GM19372 (cell line): ENCODE results near the gene CD46.
A peak's percentile ranks its signal among the peaks of the same experiment; 100 is the strongest.
"Not testable (repeated sequence)": the region's sequence is repeated elsewhere in the genome, so short reads cannot be mapped to it uniquely, and the experiment has no call there.

ENCODE experiments used
- ATAC-seq: cut with Tn5 transposase; IDR thresholded peaks from one replicate; pipeline ENCODE4 v1.9.1; 2021; ENCODE audit warnings: mild to moderate bottlenecking, low read depth, moderate library complexity; ENCODE audit not compliant: unreplicated experiment

CD46 gene

GRCh38 chr1:207750631-207751305 lies 1.1 kb upstream of the CD46 start:
- no peak for ATAC-seq

- peak; percentile 2 for ATAC-seq
Measured at GRCh38 chr1:207751463-207751789, 428 bp upstream of the CD46 start.

DNA sequence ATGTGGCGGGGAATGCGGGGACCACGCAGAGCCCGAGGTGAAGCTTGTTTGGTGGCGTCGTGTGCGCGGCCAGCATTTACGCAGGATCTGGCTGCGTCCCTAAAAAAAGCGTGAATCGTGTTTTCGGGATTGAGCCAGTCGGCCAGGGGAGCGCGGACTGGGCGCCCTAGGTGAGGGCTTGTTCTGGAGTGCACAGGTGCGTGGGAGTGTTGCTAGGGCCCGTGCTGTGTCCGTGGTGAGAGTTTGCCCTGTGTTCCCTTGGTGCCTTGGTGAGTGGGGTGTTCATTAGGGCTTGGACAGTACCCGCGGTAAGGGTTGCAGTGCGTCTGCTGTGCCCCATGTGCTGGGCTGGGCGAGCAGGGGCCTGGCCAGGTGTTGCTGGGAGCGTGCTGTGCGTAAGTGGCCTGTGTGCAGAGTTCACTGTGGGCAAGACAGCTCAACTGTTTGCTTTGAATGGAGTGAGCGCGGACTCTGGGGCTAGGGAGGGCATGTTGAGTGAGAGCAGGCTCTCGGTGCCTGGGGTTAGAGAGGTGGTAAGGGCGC lies 673 bp downstream of the CD46 start:
- peak; percentile 37 for ATAC-seq

DNA sequence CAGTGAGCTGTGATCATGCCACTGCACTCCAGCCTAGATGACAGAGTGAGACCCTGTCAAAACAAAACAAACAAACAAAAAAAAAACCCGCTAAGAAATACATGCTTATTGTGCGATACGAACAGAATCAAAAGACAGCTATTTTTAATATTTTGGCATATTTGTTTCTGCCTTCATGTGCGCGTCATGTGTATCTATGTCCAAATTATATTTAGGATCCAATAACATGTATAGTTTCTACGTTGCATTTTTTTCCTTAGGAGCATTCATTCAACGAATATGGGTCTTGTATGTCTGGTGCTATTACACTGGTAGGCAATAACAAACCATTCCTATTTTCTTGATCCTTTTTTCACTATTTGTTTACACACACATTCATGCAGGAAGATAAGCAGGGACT lies 1.8 kb downstream of the CD46 start:
- no peak for ATAC-seq

GRCh38 chr1:207754011-207754410 lies 2.2 kb downstream of the CD46 start:
- no peak for ATAC-seq

DNA sequence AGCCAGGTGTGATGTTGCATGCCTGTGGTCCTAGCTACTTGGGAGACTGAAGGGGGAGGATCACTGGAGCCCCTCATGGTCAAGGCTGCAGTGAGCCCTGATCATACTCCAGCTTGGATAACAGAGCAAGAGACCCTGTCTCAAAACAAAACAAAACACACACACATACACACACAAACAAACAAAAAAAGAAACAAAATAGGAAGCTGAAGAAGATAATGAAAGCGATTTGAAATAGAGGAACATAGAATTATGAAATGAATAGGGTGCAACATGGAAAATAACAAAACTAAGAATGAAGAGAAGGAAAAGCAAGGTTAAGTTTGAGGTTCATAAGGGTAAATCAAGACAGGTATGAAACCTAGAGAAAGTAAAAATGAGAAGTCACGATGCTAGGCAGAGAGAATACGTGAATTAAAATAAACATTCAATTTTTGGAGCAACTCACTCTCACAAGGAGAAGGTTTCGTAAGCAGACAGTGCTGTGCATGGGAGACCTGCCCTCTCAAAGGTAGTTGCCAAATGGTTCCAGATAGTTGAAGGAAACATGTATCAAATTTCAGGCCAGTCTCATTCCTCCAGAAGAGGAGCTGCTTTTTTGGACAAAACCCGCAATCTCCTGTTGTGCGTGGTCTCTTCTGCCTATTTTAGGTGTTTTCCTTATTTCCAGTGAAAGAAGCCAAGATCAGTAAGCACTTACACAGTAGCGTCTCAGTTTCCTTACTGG lies 3.3 kb downstream of the CD46 start:
- no peak for ATAC-seq

GRCh38 chr1:207755846-207756693 lies 4.2 kb downstream of the CD46 start:
- ATAC-seq = no peak

DNA sequence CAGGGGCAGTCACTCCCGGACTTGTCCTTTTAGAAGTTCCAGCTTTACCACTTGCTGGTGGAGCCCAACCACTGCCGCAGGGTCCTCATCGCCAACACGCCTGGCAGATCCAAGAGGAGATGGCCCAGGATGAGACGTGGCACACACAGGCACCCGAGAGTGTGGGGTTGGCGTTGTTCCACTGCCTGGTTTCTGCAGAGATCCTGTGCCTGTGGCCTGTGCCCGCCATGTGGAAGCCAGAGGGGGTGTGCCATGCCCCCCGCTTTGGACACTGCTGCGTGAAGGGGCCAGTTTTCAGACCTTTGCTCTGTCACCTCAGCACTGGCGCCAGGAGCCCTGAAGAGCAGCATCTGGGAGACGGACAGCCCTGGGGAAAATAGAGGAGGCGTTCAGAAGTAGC lies 10.8 kb downstream of the CD46 start:
- no peak for ATAC-seq

DNA sequence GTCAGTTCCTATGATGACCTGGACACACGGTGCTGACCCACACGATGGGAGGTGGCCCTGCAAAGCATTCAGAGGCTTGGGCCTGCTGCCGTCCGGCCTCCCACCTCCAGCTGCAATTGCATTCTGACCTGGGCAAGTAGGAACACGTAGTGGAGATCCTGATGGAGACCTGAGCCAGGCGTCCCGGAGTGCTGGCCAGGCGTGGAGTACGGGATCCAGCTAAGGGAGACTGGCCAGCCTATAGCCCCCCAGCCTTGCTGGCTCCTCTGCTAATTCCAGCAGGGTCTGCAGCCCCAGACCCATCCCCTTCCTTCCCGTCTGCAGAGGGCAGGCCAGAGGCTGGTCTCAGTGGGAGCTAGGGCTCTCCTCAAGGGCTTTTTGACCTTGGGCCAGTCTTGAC lies 11.2 kb downstream of the CD46 start:
- no peak for ATAC-seq

GRCh38 chr1:207763972-207764371 lies 12.1 kb downstream of the CD46 start:
- ATAC-seq = no peak

DNA sequence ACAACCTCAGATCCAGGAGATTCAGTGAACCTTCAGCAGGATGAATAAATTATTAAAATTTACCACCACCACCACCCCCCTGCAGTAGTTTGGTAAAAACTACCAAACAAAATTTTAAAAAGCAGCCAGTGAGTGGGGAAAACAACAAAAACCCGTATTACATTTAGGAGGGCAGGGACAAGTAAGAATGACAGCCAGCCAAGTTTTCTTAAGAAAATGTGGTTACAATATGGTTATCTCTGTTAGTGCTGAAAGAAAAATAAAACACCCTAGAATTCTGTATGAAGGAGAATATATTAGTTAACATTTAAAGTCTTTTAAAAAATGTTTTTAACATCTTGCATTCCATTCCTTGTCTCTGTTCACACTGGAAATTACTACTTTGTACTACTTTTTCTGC lies 14.7 kb downstream of the CD46 start:
- no peak for ATAC-seq

- ATAC-seq = not testable (repeated sequence)
Measured at GRCh38 chr1:207770514-207770913, 18.7 kb downstream of the CD46 start.

DNA sequence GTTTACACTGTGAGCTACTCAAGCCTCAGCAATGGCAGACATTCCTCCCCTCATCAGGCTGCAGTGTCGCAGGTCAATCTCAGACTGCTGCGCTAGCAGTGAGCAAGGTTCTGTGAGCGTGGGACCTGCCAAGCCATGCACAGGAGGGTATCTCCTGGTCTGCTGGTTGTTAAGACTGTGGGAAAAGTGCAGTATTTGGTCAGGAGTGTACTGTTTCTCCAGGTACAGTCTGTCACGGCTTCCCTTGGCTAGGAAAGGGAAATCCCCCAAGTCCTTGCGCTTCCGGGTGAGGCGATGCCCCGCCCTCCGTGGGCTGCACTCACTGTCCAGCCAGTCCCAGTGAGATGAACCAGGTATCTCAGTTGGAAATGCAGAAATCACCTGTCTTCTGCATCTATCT lies 24.2 kb downstream of the CD46 start:
- ATAC-seq = not testable (repeated sequence)

DNA sequence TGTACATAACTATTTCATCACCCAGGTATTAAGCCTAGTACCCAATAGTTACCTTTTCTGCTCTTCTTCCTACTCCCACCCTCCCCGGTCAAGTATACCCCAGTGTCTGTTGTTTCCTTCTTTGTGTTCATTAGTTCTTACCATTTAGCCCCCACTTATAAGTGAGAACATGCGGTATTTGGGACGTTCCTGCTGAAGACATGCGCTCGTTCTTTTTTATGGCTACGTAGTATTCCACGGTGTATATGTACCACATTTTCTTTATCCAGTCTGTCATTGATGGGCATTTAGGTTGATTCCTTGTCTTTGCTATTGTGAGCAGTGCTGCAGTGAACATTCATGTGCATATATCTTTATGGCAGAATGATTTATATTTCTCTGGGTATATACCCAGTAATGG lies 25.6 kb downstream of the CD46 start:
- not testable (repeated sequence) for ATAC-seq

DNA sequence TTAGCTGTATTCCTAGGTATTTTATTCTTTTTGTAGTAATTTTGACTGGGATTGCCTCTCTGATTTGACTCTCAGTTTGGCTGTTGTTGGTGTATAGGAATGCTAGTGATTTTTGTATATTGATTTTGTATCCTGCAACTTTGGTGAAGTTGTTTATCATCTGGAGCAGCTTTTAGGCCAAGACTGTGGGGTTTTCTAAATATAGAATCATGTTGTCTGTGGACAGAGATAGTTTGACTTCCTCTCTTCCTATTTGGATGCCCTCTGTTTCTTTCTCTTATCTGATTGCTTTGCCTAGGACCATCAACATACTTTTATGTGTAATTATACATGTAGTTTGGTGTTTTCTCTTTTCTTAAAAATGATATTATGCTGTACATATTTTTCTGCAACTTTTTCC lies 27.2 kb downstream of the CD46 start:
- ATAC-seq = no peak

DNA sequence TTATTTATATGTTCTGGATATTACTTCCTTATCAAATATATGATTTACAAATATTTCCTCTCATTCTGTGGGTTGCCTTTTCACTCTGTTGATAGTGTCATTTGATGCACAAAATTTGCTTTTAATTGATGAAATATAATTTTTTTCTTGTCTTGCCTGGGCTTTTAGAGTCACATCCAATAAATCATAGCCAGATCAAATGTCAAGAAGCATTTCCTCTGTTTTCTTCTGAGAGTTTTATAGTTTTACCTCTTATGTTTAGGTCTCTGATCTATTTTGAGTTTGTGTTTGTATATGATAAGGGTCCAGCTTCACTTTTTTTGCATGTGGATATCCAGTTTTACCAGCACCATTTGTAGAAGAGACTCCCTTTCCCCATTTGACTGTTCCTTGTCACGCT lies 29.5 kb downstream of the CD46 start:
- no peak for ATAC-seq

DNA sequence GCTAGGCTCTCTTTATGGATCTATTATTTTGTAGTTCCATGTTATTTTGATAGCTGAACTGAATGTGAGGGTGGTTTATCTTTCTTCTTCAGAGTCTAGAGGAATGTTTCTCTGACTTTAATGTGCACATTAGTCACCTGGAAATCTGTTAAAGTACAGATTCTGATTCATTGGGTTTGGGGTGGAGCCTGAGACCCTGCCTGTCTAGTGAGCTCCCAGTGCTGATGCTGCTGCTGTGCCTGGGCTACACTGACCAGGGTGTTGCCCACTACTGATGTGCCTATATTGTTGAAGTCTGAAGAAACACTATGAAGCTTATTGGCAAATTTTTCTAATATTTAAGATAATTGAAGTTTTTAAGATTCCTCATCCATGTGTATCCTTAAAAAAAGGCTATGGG lies 35.9 kb downstream of the CD46 start:
- no peak for ATAC-seq

DNA sequence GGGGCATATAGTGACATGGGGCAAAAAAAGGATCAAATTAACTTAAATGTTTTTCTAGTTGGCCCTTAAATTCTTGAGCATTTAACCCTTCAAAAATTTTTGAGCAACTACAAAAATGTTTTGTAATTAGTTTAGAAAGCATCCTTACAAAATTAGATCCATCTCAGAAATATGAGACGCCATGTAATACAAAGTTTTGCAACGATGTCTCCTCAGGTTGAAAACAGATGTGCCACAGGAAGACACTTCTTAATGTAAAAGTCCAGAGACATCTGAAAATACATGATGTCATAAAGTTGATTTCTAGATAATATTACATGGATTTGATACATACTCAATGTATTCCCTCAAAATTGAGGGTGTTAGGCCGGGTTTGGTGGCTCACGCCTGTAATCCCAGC lies 37.5 kb downstream of the CD46 start:
- ATAC-seq = no peak

DNA sequence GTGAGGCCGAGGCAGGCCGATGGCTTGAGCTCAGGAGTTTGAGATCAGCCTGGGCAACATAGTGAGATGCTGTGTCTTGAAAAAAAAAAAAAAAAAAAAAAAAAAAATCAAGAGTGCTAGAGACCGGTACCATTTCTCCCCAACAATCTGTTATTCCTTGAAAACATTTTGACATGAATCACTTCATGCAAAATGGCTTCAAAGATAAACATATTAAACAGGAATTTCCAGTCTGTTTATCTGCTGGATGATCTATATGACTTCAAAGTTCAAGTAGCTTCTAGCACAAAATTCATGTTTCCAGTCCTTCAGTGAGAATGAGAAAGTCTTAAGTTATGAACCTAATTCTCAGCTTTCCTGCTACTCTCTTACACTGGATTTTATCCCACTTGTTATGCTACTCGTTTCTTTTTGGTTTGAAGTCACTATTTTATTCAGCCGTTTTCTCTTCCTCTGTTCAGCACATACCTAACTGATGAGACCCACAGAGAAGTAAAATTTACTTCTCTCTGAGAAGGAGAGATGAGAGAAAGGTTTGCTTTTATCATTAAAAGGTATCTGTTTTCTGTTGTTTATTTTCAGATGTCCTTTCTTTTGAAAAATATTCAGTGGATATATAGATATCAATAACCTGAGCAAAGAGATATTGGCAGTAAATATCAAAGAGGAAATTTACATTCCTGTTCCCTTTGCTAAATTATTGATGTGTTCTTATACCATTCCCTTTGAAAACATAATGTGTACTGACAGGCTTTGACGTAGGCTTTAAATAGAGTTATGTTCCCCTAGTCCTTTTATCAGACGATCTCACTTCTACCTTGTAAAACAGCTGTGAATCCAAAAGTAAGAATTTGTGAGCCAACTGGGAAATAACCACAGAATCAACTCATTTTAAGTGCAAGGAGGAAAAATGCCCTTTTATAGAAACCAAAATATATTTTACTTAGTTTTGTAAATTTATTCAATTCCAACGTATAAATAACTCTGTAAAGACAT lies 38.2 kb downstream of the CD46 start:
- no peak for ATAC-seq

DNA sequence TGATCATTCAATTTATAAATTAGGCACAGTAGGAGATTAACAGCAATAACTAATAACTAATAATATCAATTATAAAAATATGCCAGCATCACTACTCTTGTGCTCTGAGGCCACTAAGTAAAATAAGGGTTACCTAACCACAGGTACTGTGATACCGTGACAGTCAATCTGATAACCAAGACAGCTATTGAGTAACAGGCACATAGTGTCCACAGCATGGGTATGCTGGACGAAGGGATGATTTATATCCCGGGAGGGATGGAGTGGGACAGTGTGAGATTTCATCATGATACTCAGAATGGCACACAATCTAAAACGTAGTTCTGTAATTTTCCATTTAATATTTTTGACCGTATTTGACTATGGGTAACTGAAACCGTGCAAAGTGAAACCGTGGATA lies 39.4 kb downstream of the CD46 start:
- ATAC-seq = no peak
